Endothelial cell of umbilical vein (primary cell): Measurements from ENCODE around the gene LARGE1. TPM values are rescaled to one million over a fixed set of nuclear protein-coding genes. Genes with fewer than 3 reads are reported as not detected.

Experiments used
- BruUV-seq: library from RNA; stranded (reverse); fragments of 400-500 nt; replicated peaks from 2 replicates; lab custom pipeline; 2021; lab: Mats Ljungman, UMichigan
- CTCF ChIA-PET: fragments of 300-600, 350-600 bp; sonication (Branson Sonifier 250); formaldehyde crosslinking; loops from one replicate; lab custom pipeline; 2021; ENCODE audit warnings: antibody characterized with exemption, inconsistent platforms; lab: Charles Lee
- POLR2A ChIA-PET: fragments of 300-600, 350-600 bp; sonication (Branson Sonifier 250); formaldehyde crosslinking; loops from one replicate; lab custom pipeline; 2021; ENCODE audit warnings: antibody characterized with exemption, inconsistent platforms; lab: Charles Lee
- DNase-seq: peaks from one replicate; pipeline ENCODE4 v3.0.0-alpha.2; 2011; ENCODE audit warnings: low read depth, low spot score
- FAIRE-seq: peaks from 2 replicates; lab custom pipeline; 2011; peaks lifted over from hg19 to GRCh38; lab: Jason Lieb, UNC
- H2AFZ ChIP-seq: 2 replicates; pipeline ENCODE4 v1.6.0; 2012; ENCODE audit warnings: low read depth, low read length, control low read depth, inconsistent platforms
- H3K27ac ChIP-seq: 2 replicates; pipeline ENCODE4 v1.5.1; 2011; ENCODE audit warnings: low read depth, mild to moderate bottlenecking, control low read depth, low read length, moderate library complexity; ENCODE audit not compliant: insufficient read depth
- H3K27me3 ChIP-seq, 2 experiments: 2 replicates each; pipeline versions ENCODE4 v1.6.0 to v1.6.1; 2011; ENCODE audit warnings: low read length in 2 of 2, mixed read lengths in 1 of 2; ENCODE audit not compliant: control insufficient read depth in 2 of 2, insufficient read depth in 2 of 2
- H3K36me3 ChIP-seq, 2 experiments: 2 replicates in 1 of 2; 3 replicates in 1 of 2; pipeline ENCODE4 v1.5.1; 2011; ENCODE audit warnings: low read length in 2 of 2, mild to moderate bottlenecking in 1 of 2, moderate library complexity in 1 of 2; ENCODE audit not compliant: control insufficient read depth in 2 of 2, insufficient read depth in 2 of 2; ENCODE audit errors: extremely low read depth in 1 of 2
- H3K4me1 ChIP-seq: 3 replicates; pipeline ENCODE4 v1.5.1; 2011; ENCODE audit warnings: mild to moderate bottlenecking, low read length; ENCODE audit not compliant: control insufficient read depth, insufficient read depth; ENCODE audit errors: extremely low read depth
- H3K4me2 ChIP-seq: 2 replicates; pipeline ENCODE4 v1.6.1; 2011; ENCODE audit warnings: low read length, control low read depth, mixed read lengths; ENCODE audit not compliant: insufficient read depth
- H3K4me3 ChIP-seq, 3 experiments: fragments of 200-600 bp in 1 of 3; sonication (generic), shearing (Covaris generic) in 1 of 3; replicated peaks in 1 of 3; 2 replicates each; pipeline ENCODE4 v1.5.1; 2011 to 2016; ENCODE audit warnings: control low read depth in 3 of 3, low read length in 3 of 3, mild to moderate bottlenecking in 2 of 3, inconsistent platforms in 1 of 3, low read depth in 1 of 3, moderate library complexity in 1 of 3; ENCODE audit not compliant: insufficient read depth in 1 of 3
- H3K79me2 ChIP-seq: 2 replicates; pipeline ENCODE4 v1.6.0; 2012; ENCODE audit warnings: low read length, inconsistent platforms; ENCODE audit not compliant: control insufficient read depth, insufficient read depth
- H3K9ac ChIP-seq: replicated peaks from 2 replicates; pipeline ENCODE3; 2011; ENCODE audit warnings: low read length, control low read depth; ENCODE audit not compliant: insufficient read depth; ENCODE audit errors: extremely low read depth
- H3K9me1 ChIP-seq: replicated peaks from 3 replicates; pipeline ENCODE4 v1.6.0; 2011; ENCODE audit warnings: mild to moderate bottlenecking, low read length; ENCODE audit not compliant: control insufficient read depth, insufficient read depth; ENCODE audit errors: extremely low read depth
- H3K9me3 ChIP-seq: replicated peaks from 2 replicates; pipeline ENCODE4 v1.5.1; 2012; ENCODE audit warnings: low read length, inconsistent platforms; ENCODE audit not compliant: control insufficient read depth, insufficient read depth
- H4K20me1 ChIP-seq: replicated peaks from 2 replicates; pipeline ENCODE3; 2011; ENCODE audit warnings: mild to moderate bottlenecking, low read length; ENCODE audit not compliant: control insufficient read depth, insufficient read depth; ENCODE audit errors: extremely low read depth
- CTCF ChIP-seq, 2 donors: IDR thresholded peaks; 1 replicate in 1 of 2; 2 replicates in 1 of 2; pipeline ENCODE4 v1.5.1; 2011; ENCODE audit warnings: low read length in 2 of 2, mild to moderate bottlenecking in 2 of 2, moderate library complexity in 2 of 2, control low read depth in 1 of 2, inconsistent platforms in 1 of 2, low read depth in 1 of 2; ENCODE audit not compliant: insufficient read depth in 1 of 2; ENCODE audit errors: extremely low read depth in 1 of 2
- EZH2 ChIP-seq: IDR thresholded peaks from 2 replicates; pipeline ENCODE4 v1.6.1; 2012; ENCODE audit warnings: borderline replicate concordance, low read depth, mild to moderate bottlenecking, moderate library complexity, low read length, inconsistent platforms; ENCODE audit not compliant: severe bottlenecking
- FOS ChIP-seq: IDR thresholded peaks from 2 replicates; pipeline ENCODE4 v1.6.1; 2011; ENCODE audit warnings: mild to moderate bottlenecking, low read length, moderate library complexity, borderline replicate concordance; ENCODE audit not compliant: insufficient read depth
- GATA2 ChIP-seq: IDR thresholded peaks from 2 replicates; pipeline ENCODE4 v1.7.0; 2011; ENCODE audit warnings: low read depth, mild to moderate bottlenecking, moderate library complexity, mixed read lengths, low read length; ENCODE audit not compliant: insufficient read length, insufficient read depth
- JUN ChIP-seq: IDR thresholded peaks from 2 replicates; pipeline ENCODE4 v1.6.1; 2011; ENCODE audit warnings: borderline replicate concordance, low read depth; ENCODE audit not compliant: insufficient read length, insufficient read depth
- MAX ChIP-seq: IDR thresholded peaks from 2 replicates; pipeline ENCODE4 v1.6.1; 2011; ENCODE audit not compliant: insufficient read depth, insufficient read length
- MYC ChIP-seq: IDR thresholded peaks from one replicate; pipeline ENCODE4 v1.6.1; 2011; ENCODE audit warnings: mild to moderate bottlenecking, low read depth, low read length
- POLR2A ChIP-seq: IDR thresholded peaks from 2 replicates; pipeline ENCODE4 v1.6.1; 2012; ENCODE audit warnings: low read depth, mild to moderate bottlenecking, control low read depth, low read length
- POLR2AphosphoS5 ChIP-seq: IDR thresholded peaks from 2 replicates; pipeline ENCODE4 v1.6.1; 2012; ENCODE audit warnings: low read depth, mild to moderate bottlenecking, control low read depth, low read length, moderate library complexity; ENCODE audit not compliant: insufficient read depth
- dilution Hi-C: fragments of 300-500 bp; cut with MboI; formaldehyde crosslinking; loops from one replicate; pipeline ENCODE4 v1.15.0; 2019; ENCODE audit warnings: low sequenced_read_pairs; ENCODE audit not compliant: extremely low pct_ligation_motif_present
- intact Hi-C: fragments of 100-400 bp; cut with micrococcal nuclease; formaldehyde crosslinking; loops from one replicate; pipeline ENCODE4 v1.10.0; 2022
- polyA plus RNA-seq, 4 experiments: library from polyadenylated mRNA; depleted of rRNA in 3 of 4; stranded (reverse) in 3 of 4; unstranded in 1 of 4; fragments of >200 nt; gene quantifications; 2 replicates each; pipeline versions ENCODE4 v1.2.1 to v1.2.3, GENCODE V29; 2011 to 2012; ENCODE audit warnings: missing spikeins in 1 of 4
- total RNA-seq: library from RNA; stranded (reverse); gene quantifications from 2 replicates; pipeline ENCODE4 v1.2.3, GENCODE V29; 2021

LARGE1 gene
- total and polyA plus RNA-seq, 2 donors (not counting 3 experiments of a cell fraction or from before 2014, with no cell fraction given): 0.95 to 4.4 TPM

- Histone ChIP-seq H3K27ac (no peak overlapping the region), H3K4me3 (no peak overlapping the region), H3K9me3 (peaks cover 9% of the 10 kb centered on the region), H2AFZ (no peak overlapping the region), H3K9me1 (no peaks in the 10 kb centered on the region), H4K20me1 (no peaks in the 10 kb centered on the region), H3K4me2 (no peak overlapping the region), H3K36me3 (no peaks in the 10 kb centered on the region), H3K27me3 (no peaks in the 10 kb centered on the region), H3K9ac (no peak overlapping the region), H3K79me2 (no peaks in the 10 kb centered on the region), H3K4me1 (no peaks in the 10 kb centered on the region)
- FAIRE-seq: no peak
- CTCF ChIA-PET: no interaction called here
- no peak for TF ChIP-seq MYC
- no peak for TF ChIP-seq CTCF (IDR thresholded peaks at IDR 0.05; ENCODE audit: extremely low read depth in 1 of 2, insufficient read depth in 1 of 2, low read depth in 1 of 2, low read length in 2 of 2)
- no peak for TF ChIP-seq GATA2
- no peak for TF ChIP-seq POLR2AphosphoS5
- TF ChIP-seq MAX: no peak
- TF ChIP-seq EZH2: no peak
- no peak for TF ChIP-seq POLR2A
- TF ChIP-seq JUN: no peak
- TF ChIP-seq FOS: no peak
- intact Hi-C loops: no loop called here
- BruUV-seq: no TSS peak
- dilution Hi-C loops: no loop called here
- POLR2A ChIA-PET: no interaction called here
- no peak for DNase-seq
Observed at GRCh38 chr22:33811686-33812085, 108.6 kb downstream of the LARGE1 start.
